ENCODE measurements around the gene ULK3. TPM values are rescaled to one million over a fixed set of nuclear protein-coding genes. Genes with fewer than 3 reads are reported as not detected.

ULK3 gene, protein sequence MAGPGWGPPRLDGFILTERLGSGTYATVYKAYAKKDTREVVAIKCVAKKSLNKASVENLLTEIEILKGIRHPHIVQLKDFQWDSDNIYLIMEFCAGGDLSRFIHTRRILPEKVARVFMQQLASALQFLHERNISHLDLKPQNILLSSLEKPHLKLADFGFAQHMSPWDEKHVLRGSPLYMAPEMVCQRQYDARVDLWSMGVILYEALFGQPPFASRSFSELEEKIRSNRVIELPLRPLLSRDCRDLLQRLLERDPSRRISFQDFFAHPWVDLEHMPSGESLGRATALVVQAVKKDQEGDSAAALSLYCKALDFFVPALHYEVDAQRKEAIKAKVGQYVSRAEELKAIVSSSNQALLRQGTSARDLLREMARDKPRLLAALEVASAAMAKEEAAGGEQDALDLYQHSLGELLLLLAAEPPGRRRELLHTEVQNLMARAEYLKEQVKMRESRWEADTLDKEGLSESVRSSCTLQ
- total RNA-seq, result 6.3 and 8.2 TPM in 2 replicates

DNA sequence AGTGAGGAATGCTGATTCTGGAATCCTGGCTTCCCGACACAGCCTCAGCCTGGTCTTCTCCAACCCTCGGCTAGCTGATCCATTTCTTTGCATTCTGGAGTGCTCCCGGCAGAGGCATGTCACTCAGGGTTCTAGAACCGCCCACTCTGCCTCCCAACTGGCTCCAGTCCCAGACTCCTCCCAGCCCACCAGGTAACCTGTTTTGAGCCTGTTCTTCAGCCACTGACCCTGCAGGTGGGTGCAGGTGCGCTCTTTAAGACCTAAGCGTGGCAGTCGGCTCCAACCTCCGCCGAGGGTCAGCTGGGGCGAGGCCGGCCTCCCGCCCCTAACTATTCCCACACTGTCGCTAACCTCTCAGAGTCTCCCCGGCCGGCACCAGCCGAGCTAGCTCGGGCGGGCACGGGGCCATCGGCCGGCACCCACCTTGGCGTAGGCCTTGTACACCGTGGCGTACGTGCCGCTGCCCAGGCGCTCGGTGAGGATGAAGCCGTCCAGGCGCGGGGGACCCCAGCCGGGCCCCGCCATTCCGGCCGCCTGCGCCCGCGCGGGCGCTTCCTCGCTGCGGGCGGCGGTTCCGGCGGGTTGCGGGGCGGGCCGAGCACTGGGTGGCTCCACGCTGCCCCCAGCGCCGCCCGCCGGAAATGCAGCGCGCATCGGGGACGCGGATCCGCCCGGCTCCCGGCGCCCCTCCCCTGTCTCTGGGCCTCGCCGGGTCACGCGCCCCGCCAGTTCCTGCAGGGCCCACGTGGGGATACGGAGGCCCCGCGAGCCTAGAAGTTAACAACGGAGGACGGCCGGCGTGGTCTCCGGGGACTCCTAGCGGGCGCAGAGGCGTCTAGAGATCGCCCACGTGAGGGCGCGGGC lies at the start of gene ULK3:
Gene ULK3, minus strand, starts transcription at position 576 of the 864 bp plus-strand sequence. Its CDS starts 51 bp downstream, at position 525.

DNA sequence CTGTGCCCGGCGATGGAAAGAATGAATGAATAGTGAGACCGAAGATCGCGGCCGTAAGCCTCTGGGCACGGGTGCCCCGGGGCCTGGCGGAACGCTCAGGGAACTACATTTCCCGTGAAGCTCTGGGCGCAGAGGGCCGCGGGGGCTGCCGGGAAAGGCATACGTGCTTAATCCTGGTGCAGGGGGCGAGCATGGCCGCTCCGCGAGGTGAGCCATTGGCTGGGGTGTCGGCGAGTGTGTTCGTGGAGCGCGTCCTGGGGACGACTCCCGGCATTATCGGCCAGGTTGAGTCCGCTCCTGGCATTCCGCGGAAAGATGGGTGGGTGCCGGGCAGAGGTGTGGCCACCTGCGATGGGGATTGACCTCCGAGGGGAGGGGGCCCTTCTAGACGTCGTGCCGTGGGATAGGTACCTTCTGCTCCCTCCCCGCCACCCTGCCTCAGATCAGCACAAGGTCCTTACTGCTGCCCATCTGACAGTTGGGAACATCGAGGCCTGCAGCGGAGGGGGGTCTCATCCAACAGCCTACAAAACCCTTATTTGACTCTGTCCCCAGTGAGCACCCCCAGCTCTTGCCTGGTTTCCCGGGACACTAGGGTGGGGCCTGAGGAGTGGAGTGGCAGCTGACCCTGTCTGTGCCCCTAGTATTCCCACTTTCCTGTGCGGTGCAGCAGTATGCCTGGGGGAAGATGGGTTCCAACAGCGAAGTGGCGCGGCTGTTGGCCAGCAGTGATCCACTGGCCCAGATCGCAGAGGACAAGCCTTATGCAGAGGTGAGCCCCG lies 47.1 kb upstream of the ULK3 start, which contains the start of gene MPI:
Gene MPI, plus strand, starts transcription at position 160 of the 782 bp plus-strand sequence. Its CDS starts 32 bp downstream, at position 192.

DNA sequence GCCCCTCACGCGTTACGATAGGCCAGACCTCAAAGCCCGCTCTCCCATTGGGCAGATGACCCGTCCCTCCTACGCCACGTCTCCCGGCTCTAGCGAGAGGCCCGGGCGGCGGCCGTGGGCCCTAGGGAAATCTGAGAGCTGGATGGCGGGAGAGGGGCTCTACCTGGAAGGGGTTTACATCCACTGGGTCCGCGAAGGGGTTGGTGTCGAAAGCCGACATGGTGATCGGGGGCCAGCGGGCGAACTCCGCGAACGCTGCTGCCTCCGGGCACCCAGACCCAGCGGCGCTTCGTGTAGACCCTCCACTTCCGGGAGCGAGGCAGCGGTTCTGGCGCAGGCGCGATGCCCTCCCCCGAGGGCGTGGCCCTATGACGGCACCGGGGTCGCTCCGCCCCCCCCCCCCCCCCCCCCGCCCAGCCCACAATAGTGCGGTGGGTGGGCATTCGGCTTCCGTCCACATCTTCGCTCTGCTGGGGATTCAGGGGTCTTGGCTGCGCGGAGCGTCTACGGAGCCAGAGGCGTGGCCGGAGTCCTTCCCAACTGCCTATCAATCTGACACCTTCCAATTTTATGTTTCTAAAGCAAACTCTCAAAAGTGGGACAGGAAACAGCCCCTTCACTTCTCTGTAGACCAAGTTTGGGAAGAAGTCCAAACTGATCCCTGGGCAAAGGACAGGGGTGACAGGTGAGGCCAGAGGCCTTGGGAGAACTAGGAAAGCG lies 30.2 kb upstream of the ULK3 start, which contains the start of gene SCAMP2:
Gene SCAMP2, minus strand, starts transcription at position 330 of the 720 bp plus-strand sequence. Its CDS starts 110 bp downstream, at position 220.

DNA sequence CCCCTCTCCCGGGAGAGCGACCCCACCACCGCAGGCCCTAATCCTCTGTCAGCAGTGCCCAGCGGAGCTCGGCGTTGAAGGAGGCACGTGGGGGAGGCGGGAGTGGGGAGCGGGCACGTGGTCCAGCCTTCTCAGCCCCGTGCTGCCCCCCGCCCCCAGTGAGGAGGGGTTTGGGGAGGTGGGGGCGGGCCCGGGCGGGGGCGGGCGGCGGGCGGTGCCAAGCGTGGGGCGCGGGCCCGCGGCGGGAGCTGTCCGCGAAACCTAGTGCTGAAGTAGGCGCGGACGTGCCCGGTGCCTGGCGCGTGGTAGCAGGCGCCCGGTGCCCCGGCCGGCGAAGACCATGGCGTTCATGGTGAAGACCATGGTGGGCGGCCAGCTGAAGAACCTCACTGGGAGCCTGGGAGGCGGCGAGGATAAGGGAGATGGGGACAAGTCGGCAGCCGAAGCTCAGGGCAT lies 16.6 kb downstream of the ULK3 start, which contains the start of gene CPLX3:
Gene CPLX3, plus strand, starts transcription at position 264 of the 456 bp plus-strand sequence. Its CDS starts 77 bp downstream, at position 341.

DNA sequence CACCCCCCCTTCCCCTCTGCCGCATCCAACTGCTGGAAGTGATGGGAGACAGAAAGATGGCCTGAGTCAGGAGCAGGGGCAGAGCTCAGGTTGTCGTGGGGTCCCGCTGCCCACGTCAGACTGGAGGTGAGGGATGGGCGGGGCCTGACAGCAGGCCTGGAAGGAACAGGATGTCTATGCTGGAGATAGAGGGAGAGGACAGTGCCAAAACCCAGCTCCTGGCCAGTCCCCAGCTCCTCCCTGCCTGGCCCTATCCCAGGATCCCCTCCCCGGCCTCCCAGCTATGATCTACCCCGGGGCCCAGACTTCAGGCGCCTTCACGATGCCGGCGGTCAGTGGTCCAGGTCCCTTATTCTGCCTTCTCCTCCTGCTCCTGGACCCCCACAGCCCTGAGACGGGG lies 30.4 kb downstream of the ULK3 start, which contains the start of gene LMAN1L:
Gene LMAN1L, plus strand, starts transcription at position 303 of the 400 bp plus-strand sequence. Its CDS starts 20 bp downstream, at position 323.

Small RNA genes within 50 kb of the gene (small RNA-seq; reads per million reads assigned to genes)
- gene CPLX3 (not detected), gene MIR4513 (not detected), gene MIR6882 (0.55 reads per million, percentile 31 among the genes with 10 or more reads in this experiment)

Other genes starting within 250 kb of the ULK3 start
- 75.8 and 88.2 TPM in 2 replicates for gene CLK3, start 227.3 kb downstream of the ULK3 start, total RNA-seq
- 10.6 and 14.0 TPM in 2 replicates for gene EDC3, start 147.1 kb downstream of the ULK3 start, total RNA-seq
- gene CYP1A1, start 117.6 kb downstream of the ULK3 start, total RNA-seq, result 0.11 TPM in 1 of 2 replicates, not detected in the other
- not detected in 2 replicates for gene CYP1A2, start 94.3 kb downstream of the ULK3 start, total RNA-seq
- gene CSK, start 61.1 kb downstream of the ULK3 start, total RNA-seq, result 20.3 and 27.1 TPM in 2 replicates
- 0.11 TPM in 1 of 2 replicates, not detected in the other for gene LMAN1L, start 30.3 kb downstream of the ULK3 start, total RNA-seq
- not detected in 2 replicates for gene CPLX3, start 16.5 kb downstream of the ULK3 start, total RNA-seq
- 29.8 and 54.7 TPM in 2 replicates for gene SCAMP2, start 30.2 kb upstream of the ULK3 start, total RNA-seq
- gene MPI, start 46.9 kb upstream of the ULK3 start, total RNA-seq, result 36.5 and 63.0 TPM in 2 replicates
- 30.1 and 31.4 TPM in 2 replicates for gene FAM219B, start 63.7 kb upstream of the ULK3 start, total RNA-seq
- 23.9 and 32.9 TPM in 2 replicates for gene COX5A, start 94.9 kb upstream of the ULK3 start, total RNA-seq
- 0.98 and 2.0 TPM in 2 replicates for gene RPP25, start 113.6 kb upstream of the ULK3 start, total RNA-seq
- gene SCAMP5, start 152.4 kb upstream of the ULK3 start, total RNA-seq, result 0.39 and 0.87 TPM in 2 replicates
- 11.2 and 12.2 TPM in 2 replicates for gene PPCDC, start 180.4 kb upstream of the ULK3 start, total RNA-seq